ENCODE data around the gene OPN1SW.

- no peak for TF ChIP-seq CTCF (IDR thresholded peaks at IDR 0.05; ENCODE audit: low read length)
- TF ChIP-seq EZH2 (optimal IDR thresholded peaks at IDR 0.05; ENCODE audit: low read depth, low read length) = no peak
- no peak for TF ChIP-seq EZH2phosphoT487 (IDR thresholded peaks at IDR 0.05; ENCODE audit: low read length)
Observed at GRCh38 chr7:128743112-128743772, 32.4 kb downstream of the OPN1SW start.
